HG02981 (cell line): ENCODE results near the gene SOX1.

Experiments used
- ATAC-seq: cut with Tn5 transposase; IDR thresholded peaks from one replicate; pipeline ENCODE4 v1.9.1; 2021; ENCODE audit warnings: mild to moderate bottlenecking, moderate library complexity; ENCODE audit not compliant: unreplicated experiment

The SOX1 gene

GRCh38 chr13:112071723-112072533 is 5.0 kb downstream of the SOX1 start:
- ATAC-seq: no peak

GRCh38 chr13:112072534-112073244 is 5.7 kb downstream of the SOX1 start:
- no peak for ATAC-seq

GRCh38 chr13:112073245-112074138 is 6.5 kb downstream of the SOX1 start:
- no peak for ATAC-seq

- no peak for ATAC-seq
Observed at GRCh38 chr13:112074139-112074865, 7.4 kb downstream of the SOX1 start.

GRCh38 chr13:112077729-112078128 is 10.8 kb downstream of the SOX1 start:
- no peak for ATAC-seq

- ATAC-seq: no peak
Observed at GRCh38 chr13:112078216-112078615, 11.3 kb downstream of the SOX1 start.

GRCh38 chr13:112078879-112079531 is 12.1 kb downstream of the SOX1 start:
- no peak for ATAC-seq

- ATAC-seq: no peak
Observed at GRCh38 chr13:112079696-112080095, 12.7 kb downstream of the SOX1 start.

- no peak for ATAC-seq
Observed at GRCh38 chr13:112083971-112084370, 17.0 kb downstream of the SOX1 start.

GRCh38 chr13:112092453-112092852 is 25.5 kb downstream of the SOX1 start:
- ATAC-seq: no peak

- no peak for ATAC-seq
Observed at GRCh38 chr13:112095354-112095753, 28.4 kb downstream of the SOX1 start.

- ATAC-seq: no peak
Observed at GRCh38 chr13:112096959-112097358, 30.0 kb downstream of the SOX1 start.

- no peak for ATAC-seq
Observed at GRCh38 chr13:112097770-112098169, 30.8 kb downstream of the SOX1 start.

GRCh38 chr13:112098699-112099098 is 31.8 kb downstream of the SOX1 start:
- no peak for ATAC-seq

- no peak for ATAC-seq
Observed at GRCh38 chr13:112101360-112101930, 34.5 kb downstream of the SOX1 start.

GRCh38 chr13:112102243-112102642 is 35.3 kb downstream of the SOX1 start:
- ATAC-seq: no peak

- no peak for ATAC-seq
Observed at GRCh38 chr13:112103260-112103838, 36.4 kb downstream of the SOX1 start.

- ATAC-seq: no peak
Observed at GRCh38 chr13:112103961-112104880, 37.3 kb downstream of the SOX1 start.
